ENCODE data around the gene EAPP. TPM values are rescaled to one million over a fixed set of nuclear protein-coding genes. Genes with fewer than 3 reads are reported as not detected.
A peak's percentile ranks its signal among the peaks of the same experiment; 100 is the strongest.
"Not testable (repeated sequence)": the region's sequence is repeated elsewhere in the genome, so short reads cannot be mapped to it uniquely, and the experiment has no call there.

EAPP gene
- total RNA-seq, 1 donor from 2014 or later: 10.1 TPM

GRCh38 chr14:34507884-34508283, 31.6 kb downstream of the EAPP start:
- TF ChIP-seq, protein P1, sequence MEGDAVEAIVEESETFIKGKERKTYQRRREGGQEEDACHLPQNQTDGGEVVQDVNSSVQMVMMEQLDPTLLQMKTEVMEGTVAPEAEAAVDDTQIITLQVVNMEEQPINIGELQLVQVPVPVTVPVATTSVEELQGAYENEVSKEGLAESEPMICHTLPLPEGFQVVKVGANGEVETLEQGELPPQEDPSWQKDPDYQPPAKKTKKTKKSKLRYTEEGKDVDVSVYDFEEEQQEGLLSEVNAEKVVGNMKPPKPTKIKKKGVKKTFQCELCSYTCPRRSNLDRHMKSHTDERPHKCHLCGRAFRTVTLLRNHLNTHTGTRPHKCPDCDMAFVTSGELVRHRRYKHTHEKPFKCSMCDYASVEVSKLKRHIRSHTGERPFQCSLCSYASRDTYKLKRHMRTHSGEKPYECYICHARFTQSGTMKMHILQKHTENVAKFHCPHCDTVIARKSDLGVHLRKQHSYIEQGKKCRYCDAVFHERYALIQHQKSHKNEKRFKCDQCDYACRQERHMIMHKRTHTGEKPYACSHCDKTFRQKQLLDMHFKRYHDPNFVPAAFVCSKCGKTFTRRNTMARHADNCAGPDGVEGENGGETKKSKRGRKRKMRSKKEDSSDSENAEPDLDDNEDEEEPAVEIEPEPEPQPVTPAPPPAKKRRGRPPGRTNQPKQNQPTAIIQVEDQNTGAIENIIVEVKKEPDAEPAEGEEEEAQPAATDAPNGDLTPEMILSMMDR (IDR thresholded peaks at IDR 0.05): no peak
- H3K4me1 ChIP-seq: no peaks in the 10 kb centered on the region
- DNase-seq (ENCODE audit: low spot score in 2 of 2): no peak
- no peaks in the 10 kb centered on the region for H3K36me3 ChIP-seq
- H3K27ac ChIP-seq: no peak overlapping the region
- no peaks in the 10 kb centered on the region for H3K27me3 ChIP-seq
- no peak overlapping the region for H3K4me3 ChIP-seq
- intact Hi-C loops (cut with DNase I): no loop called here
- no peaks in the 10 kb centered on the region for H3K9me3 ChIP-seq

DNA sequence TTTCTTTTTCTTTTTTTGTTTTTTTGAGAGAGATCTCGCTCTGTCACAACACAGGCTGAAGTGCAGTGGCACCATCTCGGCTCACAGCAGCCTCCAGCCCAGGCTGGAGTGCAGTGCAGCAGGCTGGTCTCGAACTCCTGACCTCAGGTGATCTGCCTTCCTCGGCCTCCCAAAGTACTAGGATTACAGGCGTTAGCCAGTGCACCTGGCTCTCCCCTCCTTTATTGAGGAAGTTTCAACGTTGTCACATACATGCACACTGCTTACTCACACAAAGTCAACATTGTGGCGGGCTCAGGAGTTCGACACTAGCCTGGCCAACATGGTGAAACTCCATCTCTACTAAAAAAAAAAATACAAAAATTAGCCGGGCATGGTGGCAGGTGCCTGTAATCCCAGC, 32.0 kb downstream of the EAPP start:
- Histone ChIP-seq H3K9me3 (no peaks in the 10 kb centered on the region), H3K27ac (no peak overlapping the region), H3K4me1 (no peaks in the 10 kb centered on the region), H3K4me3 (no peak overlapping the region), H3K27me3 (no peaks in the 10 kb centered on the region), H3K36me3 (no peaks in the 10 kb centered on the region)
- no peak for DNase-seq (ENCODE audit: low spot score in 2 of 2)
- intact Hi-C loops (cut with DNase I): no loop called here
- TF ChIP-seq, protein P1 (IDR thresholded peaks at IDR 0.05): no peak

GRCh38 chr14:34505124-34505491, 34.4 kb downstream of the EAPP start:
- H3K27me3 ChIP-seq; H3K36me3 ChIP-seq; H3K4me1 ChIP-seq; intact Hi-C loops (cut with DNase I); DNase-seq (ENCODE audit: low spot score in 2 of 2); H3K4me3 ChIP-seq; H3K9me3 ChIP-seq; H3K27ac ChIP-seq: not testable (repeated sequence)

DNA sequence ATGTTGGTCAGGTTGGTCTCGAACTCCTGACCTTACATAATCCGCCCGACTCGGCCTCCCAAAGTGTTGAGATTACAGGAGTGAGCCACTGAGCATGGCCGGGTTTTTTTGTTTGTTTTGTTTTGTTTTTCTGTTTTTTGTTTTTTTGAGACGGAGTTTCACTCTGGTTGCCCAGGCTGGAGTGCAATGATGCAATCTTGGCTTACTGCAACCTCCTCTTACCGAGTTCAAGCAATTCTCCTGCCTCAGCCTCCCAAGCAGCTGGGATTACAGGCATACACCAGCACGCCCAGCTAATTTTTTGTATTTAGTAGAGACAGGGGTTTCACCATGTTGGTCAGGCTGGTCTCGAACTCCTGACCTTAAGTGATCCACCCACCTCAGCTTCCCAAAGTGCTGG, 35.5 kb downstream of the EAPP start:
- H3K36me3 ChIP-seq; H3K9me3 ChIP-seq; DNase-seq (ENCODE audit: low spot score in 2 of 2); H3K4me3 ChIP-seq; H3K27ac ChIP-seq; intact Hi-C loops (cut with DNase I); H3K4me1 ChIP-seq; H3K27me3 ChIP-seq: not testable (repeated sequence)

DNA sequence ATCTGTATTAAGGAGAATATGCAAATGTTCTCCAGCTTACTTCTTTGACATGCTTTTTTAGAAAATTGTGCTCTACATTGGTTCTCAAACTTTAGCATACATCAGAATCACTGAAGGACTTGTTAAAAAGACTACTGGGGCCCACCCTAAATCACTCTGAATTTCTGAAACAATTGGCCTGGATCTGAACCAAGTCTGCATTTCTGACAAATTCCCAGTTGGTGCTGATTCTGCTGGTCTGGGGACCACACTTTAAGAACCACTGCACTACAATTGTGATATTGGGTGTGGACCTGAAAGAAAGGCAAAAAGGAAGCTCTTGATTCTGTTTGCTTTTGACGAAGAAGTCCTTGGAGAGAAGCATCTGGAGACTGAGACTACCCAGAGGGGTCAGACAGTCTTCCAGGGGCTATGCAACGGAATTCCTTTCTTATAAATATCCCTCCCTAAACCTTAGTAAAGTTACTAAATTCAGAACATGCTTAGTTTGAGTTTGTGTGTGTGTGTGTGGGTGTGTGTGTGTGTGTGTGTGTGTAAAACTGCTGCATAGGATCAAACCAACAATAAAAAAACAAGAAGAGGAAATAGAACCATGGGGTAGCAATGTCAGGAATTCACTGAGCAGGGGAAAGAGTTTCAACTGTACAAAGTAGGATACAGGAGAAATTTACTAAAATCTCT, 36.8 kb downstream of the EAPP start:
- H3K4me1 ChIP-seq: no peaks in the 10 kb centered on the region
- intact Hi-C loops (cut with DNase I): no loop called here
- TF ChIP-seq, protein P1 (IDR thresholded peaks at IDR 0.05): no peak
- H3K9me3 ChIP-seq: no peaks in the 10 kb centered on the region
- DNase-seq (ENCODE audit: low spot score in 2 of 2): no peak
- H3K36me3 ChIP-seq: no peaks in the 10 kb centered on the region
- no peaks in the 10 kb centered on the region for H3K27me3 ChIP-seq
- H3K4me3 ChIP-seq: no peak overlapping the region
- peak overlapping the region in 1 of 2 donors; percentile 21 for H3K27ac ChIP-seq

DNA sequence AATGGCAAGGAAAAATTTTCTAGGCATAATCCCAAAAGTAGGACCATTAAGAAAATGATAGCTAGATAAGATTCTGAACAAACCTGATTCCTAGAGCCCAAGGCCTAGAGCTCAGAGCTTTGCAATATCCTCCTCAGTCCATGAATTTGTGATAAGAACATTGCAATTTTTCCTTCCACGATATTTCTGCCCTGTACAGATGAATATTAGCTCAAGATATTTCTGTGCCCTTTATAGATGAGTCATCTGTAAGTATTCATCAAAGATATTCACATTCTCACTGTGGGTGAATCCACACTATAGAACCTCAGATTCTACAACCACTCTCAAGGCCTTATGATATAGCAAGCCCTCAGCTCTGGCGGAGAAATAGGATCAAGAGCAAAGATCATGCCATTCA, 37.5 kb downstream of the EAPP start:
- Histone ChIP-seq H3K27ac (peak overlapping the region in 1 of 2 donors; percentile 21), H3K4me1 (peaks cover 0 to 2% of the 10 kb centered on the region in 2 donors), H3K36me3 (no peaks in the 10 kb centered on the region), H3K9me3 (no peaks in the 10 kb centered on the region), H3K27me3 (no peaks in the 10 kb centered on the region), H3K4me3 (no peak overlapping the region)
- DNase-seq (ENCODE audit: low spot score in 2 of 2): no peak
- intact Hi-C loops (cut with DNase I): no loop called here
- TF ChIP-seq, protein P1 (IDR thresholded peaks at IDR 0.05): no peak
